Measurements from ENCODE around the gene FLYWCH1.

DNA sequence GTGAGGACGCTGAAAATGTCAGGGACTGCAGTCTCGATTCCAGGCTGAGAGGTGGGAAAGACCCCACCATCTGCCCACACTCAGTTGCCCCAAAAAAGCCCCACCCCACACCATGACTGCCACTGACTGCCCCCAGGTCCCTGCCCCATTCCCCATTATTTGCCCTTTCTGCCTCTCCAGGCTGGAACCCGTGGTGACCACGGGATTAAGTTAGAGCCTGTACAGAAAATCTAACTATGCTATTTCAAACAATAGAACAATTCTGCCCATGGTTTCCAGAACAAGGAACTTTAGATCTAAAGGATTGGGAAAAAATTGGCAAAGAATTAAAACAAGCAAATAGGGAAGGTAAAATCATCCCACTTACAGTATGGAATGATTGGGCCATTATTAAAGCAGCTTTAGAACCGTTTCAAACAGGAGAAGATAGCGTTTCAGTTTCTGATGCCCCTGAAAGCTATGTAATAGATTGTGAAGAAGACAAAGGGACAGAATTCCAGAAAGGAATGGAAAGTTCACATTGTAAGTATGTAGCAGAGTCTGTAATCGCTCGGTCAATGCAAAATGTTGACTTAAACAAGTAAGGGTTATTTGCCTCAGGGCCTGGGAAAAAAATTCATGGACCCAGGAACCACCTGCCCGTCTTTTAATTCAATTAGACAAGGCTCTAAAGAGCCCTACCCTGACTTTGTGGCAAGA lies 14.4 kb downstream of the FLYWCH1 start:
- TF ChIP-seq, protein P1, sequence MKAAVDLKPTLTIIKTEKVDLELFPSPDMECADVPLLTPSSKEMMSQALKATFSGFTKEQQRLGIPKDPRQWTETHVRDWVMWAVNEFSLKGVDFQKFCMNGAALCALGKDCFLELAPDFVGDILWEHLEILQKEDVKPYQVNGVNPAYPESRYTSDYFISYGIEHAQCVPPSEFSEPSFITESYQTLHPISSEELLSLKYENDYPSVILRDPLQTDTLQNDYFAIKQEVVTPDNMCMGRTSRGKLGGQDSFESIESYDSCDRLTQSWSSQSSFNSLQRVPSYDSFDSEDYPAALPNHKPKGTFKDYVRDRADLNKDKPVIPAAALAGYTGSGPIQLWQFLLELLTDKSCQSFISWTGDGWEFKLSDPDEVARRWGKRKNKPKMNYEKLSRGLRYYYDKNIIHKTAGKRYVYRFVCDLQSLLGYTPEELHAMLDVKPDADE (conservative IDR thresholded peaks at IDR 0.05; ENCODE audit: control insufficient read depth, low read depth, low read length), result no peak
- TF ChIP-seq HIVEP1 (CRISPR knock-in tag; IDR thresholded peaks at IDR 0.05) (no peak), RBM17 (IDR thresholded peaks at IDR 0.05; ENCODE audit: borderline replicate concordance, low read depth, low read length) (no peak), TCF3 (CRISPR knock-in tag; IDR thresholded peaks at IDR 0.05) (no peak), MYNN (IDR thresholded peaks at IDR 0.05) (no peak), MYNN (CRISPR knock-in tag; IDR thresholded peaks at IDR 0.05) (no peak)
- TF ChIP-seq, protein P2, sequence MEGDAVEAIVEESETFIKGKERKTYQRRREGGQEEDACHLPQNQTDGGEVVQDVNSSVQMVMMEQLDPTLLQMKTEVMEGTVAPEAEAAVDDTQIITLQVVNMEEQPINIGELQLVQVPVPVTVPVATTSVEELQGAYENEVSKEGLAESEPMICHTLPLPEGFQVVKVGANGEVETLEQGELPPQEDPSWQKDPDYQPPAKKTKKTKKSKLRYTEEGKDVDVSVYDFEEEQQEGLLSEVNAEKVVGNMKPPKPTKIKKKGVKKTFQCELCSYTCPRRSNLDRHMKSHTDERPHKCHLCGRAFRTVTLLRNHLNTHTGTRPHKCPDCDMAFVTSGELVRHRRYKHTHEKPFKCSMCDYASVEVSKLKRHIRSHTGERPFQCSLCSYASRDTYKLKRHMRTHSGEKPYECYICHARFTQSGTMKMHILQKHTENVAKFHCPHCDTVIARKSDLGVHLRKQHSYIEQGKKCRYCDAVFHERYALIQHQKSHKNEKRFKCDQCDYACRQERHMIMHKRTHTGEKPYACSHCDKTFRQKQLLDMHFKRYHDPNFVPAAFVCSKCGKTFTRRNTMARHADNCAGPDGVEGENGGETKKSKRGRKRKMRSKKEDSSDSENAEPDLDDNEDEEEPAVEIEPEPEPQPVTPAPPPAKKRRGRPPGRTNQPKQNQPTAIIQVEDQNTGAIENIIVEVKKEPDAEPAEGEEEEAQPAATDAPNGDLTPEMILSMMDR (IDR thresholded peaks at IDR 0.05 in 2 of 3, conservative IDR thresholded peaks at IDR 0.05 in 1 of 3; ENCODE audit: insufficient read depth in 2 of 3, low read depth in 1 of 3, low read length in 3 of 3), result no peak

Measured in K562 (cell line).